Ramos (cell line): ENCODE data around the gene C21orf58.
"Not testable (repeated sequence)": the region's sequence is repeated elsewhere in the genome, so short reads cannot be mapped to it uniquely, and the experiment has no call there.

ENCODE experiments used
- in situ Hi-C: fragments of 300-500 bp; cut with MboI; formaldehyde crosslinking; loops from one replicate; pipeline ENCODE4 v1.14.3; 2022; ENCODE audit warnings: low sequenced_read_pairs; ENCODE audit not compliant: unreplicated experiment

C21orf58 gene

GRCh38 chr21:46326110-46326703, 2.5 kb upstream of the C21orf58 start:
- in situ Hi-C loops = no loop called here

- in situ Hi-C loops = no loop called here
These were observed 1.6 kb upstream of the C21orf58 start for GRCh38 chr21:46325073-46325912.

DNA sequence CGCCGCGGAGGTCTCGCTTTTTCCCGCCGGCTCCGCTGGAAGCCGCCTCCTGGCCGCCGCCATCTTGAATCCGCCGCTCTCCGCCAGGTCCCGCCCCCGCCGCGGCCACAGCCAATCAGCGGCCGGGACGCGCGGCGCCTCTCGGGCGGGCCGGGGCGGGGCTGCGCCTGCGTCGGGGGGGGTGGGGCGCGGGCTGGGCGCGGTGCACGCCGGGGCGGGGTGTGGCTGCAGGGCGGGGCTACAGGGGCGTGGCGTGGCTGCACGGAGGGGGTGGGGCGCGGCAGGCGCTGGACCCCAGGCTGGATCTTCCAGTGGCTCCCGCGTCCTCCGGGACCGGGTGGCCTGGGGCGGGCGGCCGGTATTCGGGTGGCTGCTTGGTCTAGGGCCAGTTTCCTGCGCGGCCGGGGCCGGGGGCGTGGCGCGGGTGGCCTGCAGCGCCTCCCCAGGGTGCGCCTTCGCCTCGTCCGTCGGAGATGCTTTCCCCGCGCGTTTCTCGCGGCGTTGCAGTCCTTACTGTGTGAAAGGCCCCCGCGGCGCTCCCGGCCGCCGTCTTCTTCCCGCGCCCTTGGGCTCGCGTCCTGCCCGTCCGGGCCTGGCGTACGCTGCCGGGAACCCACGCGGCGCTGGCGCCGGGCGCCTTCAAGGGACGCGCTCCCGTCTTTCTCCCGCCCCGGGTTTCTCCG, 861 bp upstream of the C21orf58 start:
- in situ Hi-C loops = no loop called here

GRCh38 chr21:46323227-46323709, 402 bp downstream of the C21orf58 start:
- in situ Hi-C loops = no loop called here

GRCh38 chr21:46322351-46323226, 1.1 kb downstream of the C21orf58 start:
- in situ Hi-C loops = no loop called here

DNA sequence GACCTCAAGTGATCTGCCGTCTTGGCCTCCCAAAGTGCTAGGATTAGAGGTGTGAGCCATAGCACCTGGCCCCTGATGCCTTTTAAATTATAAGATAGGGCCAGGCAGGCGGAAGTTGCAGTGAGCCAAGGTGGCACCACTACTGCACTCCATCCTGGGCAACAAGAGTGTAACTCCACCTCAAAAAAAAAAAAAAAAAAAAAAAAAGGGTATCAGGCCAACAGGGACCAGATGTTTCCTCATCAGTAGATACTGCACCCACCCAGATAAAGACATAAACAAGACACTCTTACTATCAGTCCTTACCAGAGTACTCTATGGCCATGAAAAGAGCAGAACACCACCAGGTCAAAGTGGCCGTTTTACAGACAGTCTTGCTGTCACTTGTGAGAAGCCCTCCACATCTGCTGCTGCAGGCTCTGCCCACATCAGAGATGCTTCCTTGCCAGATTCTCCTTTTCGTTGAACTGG, 3.3 kb downstream of the C21orf58 start:
- in situ Hi-C loops = no loop called here

DNA sequence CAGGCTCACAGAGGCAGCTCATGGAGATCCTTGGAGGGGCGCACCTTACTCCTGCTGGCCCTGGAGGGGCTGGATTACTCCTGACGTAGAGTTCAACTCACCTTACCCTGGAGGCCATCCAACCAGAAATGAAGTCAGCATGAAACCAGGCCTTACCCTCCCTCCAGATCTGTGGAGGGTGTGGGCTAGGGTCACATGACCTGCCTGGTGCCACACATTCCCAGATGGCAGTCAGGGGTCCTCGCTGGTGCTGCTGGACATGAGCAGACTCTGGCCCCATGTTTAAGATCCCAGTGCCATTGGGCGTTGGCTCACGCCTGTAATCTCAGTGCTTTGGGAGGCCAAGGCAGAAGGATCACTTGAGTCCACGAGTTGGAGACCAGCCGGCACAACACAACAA, 4.5 kb downstream of the C21orf58 start:
- in situ Hi-C loops = no loop called here

GRCh38 chr21:46318464-46318845, 5.2 kb downstream of the C21orf58 start:
- in situ Hi-C loops = no loop called here

DNA sequence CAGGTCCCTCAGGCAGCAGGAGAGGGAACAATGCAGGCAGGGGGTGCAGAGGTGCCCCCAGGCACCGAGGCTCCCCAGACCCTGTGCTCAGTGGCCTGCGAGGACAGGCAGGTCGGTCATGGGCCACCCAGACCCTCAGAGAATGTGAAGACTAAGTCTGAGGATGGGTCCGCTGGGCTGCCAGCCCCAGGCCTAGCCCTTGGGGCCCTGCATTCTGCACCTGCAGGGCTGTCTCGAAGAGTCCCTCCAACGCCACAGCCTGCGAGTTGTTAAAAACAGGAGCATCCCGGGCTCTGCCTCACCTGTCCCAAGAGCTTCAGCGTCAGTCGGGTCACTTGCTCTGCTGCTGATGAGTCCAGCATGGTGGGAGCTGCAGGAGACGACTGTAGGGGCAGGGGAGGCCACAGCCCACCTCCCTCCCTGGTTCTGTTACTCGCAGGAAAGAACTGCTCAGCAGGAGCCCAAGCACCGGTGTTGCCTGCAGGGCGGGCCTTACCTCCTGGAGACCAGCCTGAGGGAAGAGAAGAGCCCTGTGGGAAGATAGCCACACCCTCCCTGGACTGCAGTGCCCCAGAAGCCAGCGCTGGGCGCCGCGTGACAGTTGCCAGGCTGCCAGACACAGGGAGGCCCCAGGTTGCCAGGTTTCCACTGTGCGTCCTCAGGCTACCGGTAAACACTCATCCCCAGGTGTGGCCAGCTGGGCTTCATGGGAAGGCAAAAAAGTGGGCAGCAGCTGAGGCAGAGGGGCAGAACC, 5.8 kb downstream of the C21orf58 start:
- in situ Hi-C loops = no loop called here

DNA sequence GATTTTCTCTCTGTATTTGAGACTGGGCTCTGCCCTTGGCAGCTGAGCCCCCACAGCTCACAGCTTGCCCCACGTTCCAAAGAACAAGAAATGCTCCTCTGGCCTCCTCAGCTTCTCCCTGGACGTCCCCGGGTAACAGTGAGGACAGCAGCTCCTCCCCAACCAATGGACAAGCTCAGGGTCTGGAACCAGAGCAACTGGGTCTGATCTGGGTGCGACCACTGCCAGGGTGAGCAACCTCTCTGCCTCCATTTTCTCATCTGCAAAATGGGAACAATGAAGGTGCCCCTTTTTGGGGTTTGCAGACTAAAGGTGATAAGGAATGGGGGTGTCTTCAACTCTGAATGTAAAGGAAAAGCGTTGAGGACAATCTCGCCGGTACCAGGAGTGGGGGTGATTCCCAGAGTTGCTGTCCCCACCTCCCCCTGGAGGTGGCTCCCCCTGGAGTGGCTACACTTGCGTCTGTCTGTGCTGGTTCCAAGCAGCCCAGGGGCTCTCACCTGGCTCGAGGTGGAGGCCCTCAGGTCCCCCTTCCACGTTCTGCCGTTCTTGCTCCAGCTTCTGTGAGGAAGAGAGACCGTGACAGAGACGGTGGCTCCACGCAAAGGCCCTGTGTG, 6.9 kb downstream of the C21orf58 start:
- in situ Hi-C loops = no loop called here

- in situ Hi-C loops = no loop called here
These were observed 9.1 kb downstream of the C21orf58 start for GRCh38 chr21:46314441-46315020.

- in situ Hi-C loops = no loop called here
These were observed 10.7 kb downstream of the C21orf58 start for GRCh38 chr21:46312949-46313348.

GRCh38 chr21:46311568-46311967, 12.1 kb downstream of the C21orf58 start:
- in situ Hi-C loops = no loop called here

GRCh38 chr21:46310260-46310659, 13.4 kb downstream of the C21orf58 start:
- in situ Hi-C loops = not testable (repeated sequence)

- in situ Hi-C loops = no loop called here
These were observed 15.2 kb downstream of the C21orf58 start for GRCh38 chr21:46308431-46308830.

- in situ Hi-C loops = no loop called here
These were observed 16.0 kb downstream of the C21orf58 start for GRCh38 chr21:46307625-46308024.

GRCh38 chr21:46304955-46305354, 18.7 kb downstream of the C21orf58 start:
- in situ Hi-C loops = no loop called here

DNA sequence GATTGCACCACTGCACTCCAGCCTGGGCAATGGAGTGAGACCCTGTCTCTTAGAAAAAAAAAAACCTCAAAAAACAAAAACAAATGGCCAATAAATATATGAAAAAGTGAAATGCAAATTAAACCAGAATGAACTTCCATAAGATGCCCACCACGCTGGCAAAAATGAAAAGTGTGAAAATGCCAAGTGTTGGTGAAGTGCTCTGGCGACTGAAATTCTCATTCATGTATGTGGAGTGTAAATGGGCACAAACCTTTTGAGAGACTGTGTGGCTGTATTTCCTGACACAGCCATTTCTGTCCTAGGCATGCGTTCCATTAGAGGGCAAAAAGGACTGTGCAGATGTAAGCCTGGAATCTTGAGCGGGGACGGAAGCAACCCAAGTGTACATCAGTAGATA, 19.2 kb downstream of the C21orf58 start:
- in situ Hi-C loops = no loop called here

DNA sequence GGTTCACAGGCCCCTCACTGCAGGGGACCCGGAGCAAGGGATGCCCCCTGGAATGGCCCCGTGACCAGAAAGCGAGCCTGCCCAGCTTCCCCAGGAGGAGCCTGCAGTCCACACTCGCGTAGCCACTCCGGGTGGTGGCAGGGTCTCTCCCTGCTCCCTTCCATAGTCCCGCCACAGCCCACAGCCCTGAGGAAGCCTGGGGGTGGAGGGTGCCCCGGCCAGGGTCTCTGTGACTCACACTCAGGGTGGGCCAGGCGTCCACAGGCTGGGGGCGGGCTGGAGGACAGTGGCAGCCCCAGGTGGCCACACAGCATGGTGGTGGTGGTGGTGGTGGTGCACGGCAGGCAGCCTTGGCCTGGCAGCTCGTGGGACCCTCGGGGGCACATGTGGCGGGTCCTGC, 21.9 kb downstream of the C21orf58 start:
- in situ Hi-C loops = no loop called here
